MCF 10A (cell line): ENCODE results near the gene SHC2. TPM values are rescaled to one million over a fixed set of nuclear protein-coding genes. Genes with fewer than 3 reads are reported as not detected.

Source experiments
- BruUV-seq: library from RNA; stranded (reverse); fragments of 400-500 nt; replicated peaks from 2 replicates; lab custom pipeline; 2021; lab: Mats Ljungman, UMichigan
- CTCF ChIA-PET: fragments of 300-600 bp; sonication (Branson Sonifier 250); formaldehyde crosslinking; extraction: SDS; loops from one replicate; lab custom pipeline; 2021; ENCODE audit warnings: antibody characterized with exemption, inconsistent platforms; lab: Yijun Ruan, JAX
- POLR2A ChIA-PET: fragments of 300-600, 350-650 bp; sonication (Branson Sonifier 250); formaldehyde crosslinking; extraction: SDS; loops from one replicate; lab custom pipeline; 2020; ENCODE audit warnings: antibody characterized with exemption, inconsistent platforms; lab: Yijun Ruan, JAX
- DNase-seq: peaks from one replicate; pipeline ENCODE4 v3.0.0-alpha.2; 2018; ENCODE audit not compliant: unreplicated experiment
- H3K27ac Mint-ChIP-seq: one replicate; pipeline ENCODE4 v1.8.0; 2022; ENCODE audit warnings: mild to moderate bottlenecking, low read depth, mixed read lengths; ENCODE audit not compliant: unreplicated experiment
- H3K27me3 Mint-ChIP-seq: one replicate; pipeline ENCODE4 v1.8.0; 2022; ENCODE audit warnings: mixed read lengths; ENCODE audit not compliant: insufficient read depth, unreplicated experiment
- H3K36me3 Mint-ChIP-seq: one replicate; pipeline ENCODE4 v1.8.0; 2022; ENCODE audit warnings: mild to moderate bottlenecking, moderate library complexity, mixed read lengths; ENCODE audit not compliant: insufficient read depth, unreplicated experiment
- H3K4me1 Mint-ChIP-seq: one replicate; pipeline ENCODE4 v1.8.0; 2022; ENCODE audit warnings: mixed read lengths; ENCODE audit not compliant: insufficient read depth, unreplicated experiment
- H3K4me3 Mint-ChIP-seq: one replicate; pipeline ENCODE4 v1.8.0; 2022; ENCODE audit warnings: mild to moderate bottlenecking, moderate library complexity, mixed read lengths; ENCODE audit not compliant: unreplicated experiment
- H3K9me3 Mint-ChIP-seq: one replicate; pipeline ENCODE4 v1.8.0; 2022; ENCODE audit warnings: mixed read lengths; ENCODE audit not compliant: unreplicated experiment
- CTCF ChIP-seq: fragments of 200-600 bp; IDR thresholded peaks from one replicate; pipeline ENCODE4 v1.8.0; 2022; ENCODE audit warnings: antibody characterized with exemption, mild to moderate bottlenecking; ENCODE audit not compliant: unreplicated experiment
- intact Hi-C: fragments of 100-400 bp; cut with micrococcal nuclease; formaldehyde crosslinking; loops from 2 replicates; pipeline ENCODE4 v1.14.1; 2022
- total RNA-seq: library from RNA; stranded (reverse); gene quantifications from 2 replicates; pipeline ENCODE4 v1.2.3, GENCODE V29; 2022

SHC2 gene
- total RNA-seq, 1 experiment from 2014 or later: 0.77 TPM

DNA sequence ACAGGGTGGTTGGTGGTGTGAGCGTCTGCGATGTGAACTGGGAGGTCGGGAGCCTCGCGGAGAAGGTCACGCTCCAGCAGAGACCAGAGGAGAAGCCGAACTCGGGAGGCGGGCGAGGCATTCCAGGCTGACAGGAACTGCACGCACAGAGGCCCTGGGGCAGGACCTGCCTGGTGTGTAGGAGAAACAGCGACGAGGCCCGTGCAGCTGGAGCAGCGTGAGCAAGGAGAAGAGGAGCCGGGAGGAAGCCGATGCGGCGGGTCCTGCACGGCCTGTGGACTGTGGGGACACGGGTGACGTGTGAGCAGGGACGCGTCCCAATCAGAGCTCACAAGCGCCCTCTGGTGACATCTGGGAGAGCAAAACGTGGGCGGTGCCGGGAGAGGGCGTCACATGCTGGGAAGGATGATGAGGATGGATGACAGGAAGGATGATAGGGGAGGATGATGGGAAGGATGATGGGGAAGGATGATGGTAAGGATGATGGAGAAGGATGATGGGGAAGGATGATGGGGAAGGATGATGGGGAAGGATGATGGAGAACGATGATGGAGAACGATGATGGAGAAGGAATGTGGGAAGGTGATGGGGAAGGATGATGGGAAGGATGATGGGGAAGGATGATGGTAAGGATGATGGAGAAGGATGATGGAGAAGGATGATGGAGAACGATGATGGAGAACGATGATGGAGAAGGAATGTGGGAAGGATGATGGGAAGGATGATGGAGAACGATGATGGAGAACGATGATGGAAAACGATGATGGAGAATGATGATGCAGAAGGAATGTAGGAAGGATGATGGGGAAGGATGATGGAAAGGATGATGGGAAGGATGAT lies 19.4 kb upstream of the SHC2 start:
- TF ChIP-seq CTCF: no peak
- H3K36me3 Mint-ChIP-seq: peaks cover 12% of the 10 kb centered on the region
- DNase-seq: no peak
- BruUV-seq: no TSS peak
- CTCF ChIA-PET: no interaction called here
- no peaks in the 10 kb centered on the region for H3K27me3 Mint-ChIP-seq
- no peaks in the 10 kb centered on the region for H3K4me1 Mint-ChIP-seq
- no peak overlapping the region for H3K27ac Mint-ChIP-seq
- peaks cover 28% of the 10 kb centered on the region for H3K9me3 Mint-ChIP-seq
- no peak overlapping the region for H3K4me3 Mint-ChIP-seq
- intact Hi-C loops: no loop called here
- POLR2A ChIA-PET: no interaction called here

DNA sequence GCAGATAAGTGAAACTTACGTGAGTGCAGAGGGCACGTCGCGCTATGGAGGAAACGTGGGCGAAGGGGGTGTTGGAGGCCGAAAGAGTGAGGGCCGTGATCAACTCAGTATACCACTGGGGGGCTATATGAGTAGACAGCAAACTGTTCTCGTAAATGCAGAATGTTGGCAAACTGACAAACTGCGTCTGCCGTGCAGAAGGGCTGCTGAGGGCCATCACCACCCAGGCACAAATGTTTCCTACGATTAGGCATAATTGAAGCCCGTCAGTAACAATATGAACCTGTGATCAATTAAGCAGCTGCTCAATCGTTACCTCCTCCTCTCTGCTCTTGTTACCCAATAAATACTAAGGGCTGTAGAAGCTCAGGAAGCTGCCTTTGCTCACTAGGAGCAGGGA lies 18.1 kb upstream of the SHC2 start:
- BruUV-seq: no TSS peak
- Mint-ChIP-seq H3K4me3 (no peak overlapping the region), H3K36me3 (peaks cover 12% of the 10 kb centered on the region), H3K27me3 (no peaks in the 10 kb centered on the region), H3K9me3 (peaks cover 28% of the 10 kb centered on the region), H3K4me1 (no peaks in the 10 kb centered on the region), H3K27ac (no peak overlapping the region)
- intact Hi-C loops: no loop called here
- no peak for TF ChIP-seq CTCF
- no peak for DNase-seq
- ChIA-PET POLR2A (no interaction called here), CTCF (interaction anchor here (0.6 to 0.8 kb wide), 2 partner anchors 9 kb away, joined by 3 to 4 read pairs; no protein-coding TSS in a partner anchor)

GRCh38 chr19:478236-478903 lies 17.5 kb upstream of the SHC2 start:
- intact Hi-C loops: no loop called here
- TF ChIP-seq CTCF: no peak
- H3K4me3 Mint-ChIP-seq: no peak overlapping the region
- no peaks in the 10 kb centered on the region for H3K27me3 Mint-ChIP-seq
- no peaks in the 10 kb centered on the region for H3K4me1 Mint-ChIP-seq
- H3K36me3 Mint-ChIP-seq: peaks cover 12% of the 10 kb centered on the region
- no peak for DNase-seq
- BruUV-seq: no TSS peak
- H3K27ac Mint-ChIP-seq: no peak overlapping the region
- POLR2A ChIA-PET: no interaction called here
- peaks cover 28% of the 10 kb centered on the region for H3K9me3 Mint-ChIP-seq
- CTCF ChIA-PET: interaction anchor here (0.6 to 0.8 kb wide), 2 partner anchors 8 to 10 kb away, joined by 3 to 4 read pairs; no protein-coding TSS in a partner anchor

DNA sequence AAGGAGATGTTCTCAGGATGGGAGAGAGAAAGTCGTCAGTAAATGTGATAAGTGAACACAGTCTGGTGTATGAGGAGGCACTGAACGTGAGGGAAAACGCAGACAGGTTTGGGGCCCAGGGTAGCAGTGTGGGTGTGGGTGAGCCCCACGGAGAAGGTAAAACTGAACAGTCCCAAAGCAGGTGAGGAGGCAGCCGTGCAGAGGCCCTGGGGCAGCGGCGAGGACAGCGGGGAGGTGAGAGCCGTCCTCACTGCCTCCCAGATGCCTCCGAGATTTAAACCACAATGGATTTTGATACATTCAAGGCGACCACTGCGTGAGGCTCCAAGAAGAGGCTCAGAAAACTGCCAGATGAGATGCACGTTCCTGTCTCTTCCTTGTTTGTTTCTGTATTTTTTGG lies 14.5 kb upstream of the SHC2 start:
- intact Hi-C loops: no loop called here
- CTCF ChIA-PET: no interaction called here
- no peak overlapping the region for H3K4me3 Mint-ChIP-seq
- no peak for TF ChIP-seq CTCF
- DNase-seq: no peak
- BruUV-seq: no TSS peak
- peaks cover 7% of the 10 kb centered on the region for H3K9me3 Mint-ChIP-seq
- no peaks in the 10 kb centered on the region for H3K27me3 Mint-ChIP-seq
- H3K36me3 Mint-ChIP-seq: peaks cover 7% of the 10 kb centered on the region
- no peak overlapping the region for H3K27ac Mint-ChIP-seq
- H3K4me1 Mint-ChIP-seq: no peaks in the 10 kb centered on the region
- POLR2A ChIA-PET: no interaction called here
